ENCODE data around the gene EEPD1. TPM values are rescaled to one million over a fixed set of nuclear protein-coding genes. Genes with fewer than 3 reads are reported as not detected.

Gene EEPD1
- total RNA-seq, 4 donors from 2014 or later = 12.4 to 36.2 (median 20.4) TPM

DNA sequence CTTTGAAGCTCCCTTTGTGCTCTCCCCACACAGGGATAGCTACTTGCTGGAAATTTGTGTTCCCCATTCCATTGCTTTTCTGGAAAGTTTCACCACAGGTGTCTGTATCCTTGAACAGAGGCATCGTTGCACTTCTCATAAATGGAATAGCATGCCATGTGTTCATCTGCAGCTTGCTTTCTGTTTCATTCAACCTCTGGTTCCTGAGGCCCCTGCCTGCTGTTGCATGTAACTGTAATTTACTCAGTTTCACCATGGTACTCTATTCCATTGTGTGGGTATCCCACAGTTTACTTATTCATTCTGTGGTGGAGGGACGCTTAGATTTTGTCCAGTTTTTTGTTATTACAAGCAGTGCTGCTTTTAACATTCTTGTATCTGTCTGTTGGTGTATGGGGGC is 32.0 kb downstream of the EEPD1 start:
- TF ChIP-seq EP300 (IDR thresholded peaks at IDR 0.05) = no peak
- no peak for TF ChIP-seq POLR2AphosphoS5 (IDR thresholded peaks at IDR 0.05)
- TF ChIP-seq POLR2A (IDR thresholded peaks at IDR 0.05) = no peak
- TF ChIP-seq CTCF (IDR thresholded peaks at IDR 0.05) = no peak
- Histone ChIP-seq H3K4me3 (no peak overlapping the region), H3K4me1 (peaks cover 2 to 77% (median 5%) of the 10 kb centered on the region in 3 donors), H3K9me3 (no peaks in the 10 kb centered on the region), H3K36me3 (no peaks in the 10 kb centered on the region), H3K27ac (no peak overlapping the region), H3K27me3 (no peaks in the 10 kb centered on the region)
- WGBS, 2 donors (ENCODE audit: low coverage in 1 of 2) = 85 to 92% methylated on average over 2 of the region's 2 CpGs
- no peak for ATAC-seq

DNA sequence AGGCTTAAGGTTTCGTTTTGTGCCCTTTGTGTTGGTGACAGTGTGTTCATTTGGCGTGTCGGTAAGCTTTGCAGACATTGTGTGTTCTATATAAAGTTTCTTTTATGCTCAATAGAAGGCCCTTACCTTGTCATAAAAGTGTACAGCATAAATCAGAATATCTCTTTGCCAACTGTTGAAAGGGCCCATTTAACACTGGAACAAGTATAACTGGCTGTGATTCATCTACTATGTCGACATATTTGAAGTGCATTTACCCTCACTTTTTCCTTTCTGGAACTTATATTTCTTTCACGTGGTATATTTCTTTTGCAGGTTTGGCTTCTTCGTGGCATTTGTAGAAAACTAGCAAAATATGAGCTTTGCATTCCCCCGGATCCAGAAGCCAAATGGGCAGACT is 32.7 kb downstream of the EEPD1 start:
- no peaks in the 10 kb centered on the region for H3K9me3 ChIP-seq
- 89 to 100% methylated on average over 2 to 7 of the region's 7 CpGs for WGBS, 2 donors (ENCODE audit: low coverage in 1 of 2)
- no peak for ATAC-seq
- H3K27me3 ChIP-seq = no peaks in the 10 kb centered on the region
- TF ChIP-seq POLR2AphosphoS5 (IDR thresholded peaks at IDR 0.05) (no peak), EP300 (IDR thresholded peaks at IDR 0.05) (no peak), POLR2A (IDR thresholded peaks at IDR 0.05) (no peak), CTCF (IDR thresholded peaks at IDR 0.05) (no peak)
- no peak overlapping the region for H3K4me3 ChIP-seq
- H3K36me3 ChIP-seq = no peaks in the 10 kb centered on the region
- H3K4me1 ChIP-seq = peaks cover 2 to 76% (median 5%) of the 10 kb centered on the region in 3 donors
- no peak overlapping the region for H3K27ac ChIP-seq

- TF ChIP-seq POLR2A (IDR thresholded peaks at IDR 0.05) = no peak
- TF ChIP-seq CTCF (IDR thresholded peaks at IDR 0.05) = no peak
- no peak for TF ChIP-seq POLR2AphosphoS5 (IDR thresholded peaks at IDR 0.05)
- TF ChIP-seq EP300 (IDR thresholded peaks at IDR 0.05) = no peak
- ATAC-seq = no peak
- Histone ChIP-seq H3K4me3 (no peak overlapping the region), H3K36me3 (no peaks in the 10 kb centered on the region), H3K27me3 (no peaks in the 10 kb centered on the region), H3K9me3 (no peaks in the 10 kb centered on the region), H3K27ac (no peak overlapping the region), H3K4me1 (peaks cover 2 to 76% (median 5%) of the 10 kb centered on the region in 3 donors)
- 67 to 75% methylated on average over 5 to 6 of the region's 6 CpGs for WGBS, 2 donors (ENCODE audit: low coverage in 1 of 2)
Measured at GRCh38 chr7:36186359-36187121, 33.5 kb downstream of the EEPD1 start.

- peaks cover 0 to 67% (median 1%) of the 10 kb centered on the region in 3 donors for H3K4me1 ChIP-seq
- no peak overlapping the region for H3K27ac ChIP-seq
- H3K36me3 ChIP-seq = no peaks in the 10 kb centered on the region
- no peaks in the 10 kb centered on the region for H3K9me3 ChIP-seq
- no peak overlapping the region for H3K4me3 ChIP-seq
- TF ChIP-seq POLR2A (IDR thresholded peaks at IDR 0.05) (no peak), EP300 (IDR thresholded peaks at IDR 0.05) (no peak), CTCF (IDR thresholded peaks at IDR 0.05) (no peak), POLR2AphosphoS5 (IDR thresholded peaks at IDR 0.05) (no peak)
- 97% methylated on average over 5 of the region's 5 CpGs; no CpG with 5 or more reads in 1 of the 2 donors for WGBS, 2 donors (ENCODE audit: low coverage in 1 of 2)
- ATAC-seq = no peak
- no peaks in the 10 kb centered on the region for H3K27me3 ChIP-seq
Measured at GRCh38 chr7:36188266-36188665, 35.2 kb downstream of the EEPD1 start.

DNA sequence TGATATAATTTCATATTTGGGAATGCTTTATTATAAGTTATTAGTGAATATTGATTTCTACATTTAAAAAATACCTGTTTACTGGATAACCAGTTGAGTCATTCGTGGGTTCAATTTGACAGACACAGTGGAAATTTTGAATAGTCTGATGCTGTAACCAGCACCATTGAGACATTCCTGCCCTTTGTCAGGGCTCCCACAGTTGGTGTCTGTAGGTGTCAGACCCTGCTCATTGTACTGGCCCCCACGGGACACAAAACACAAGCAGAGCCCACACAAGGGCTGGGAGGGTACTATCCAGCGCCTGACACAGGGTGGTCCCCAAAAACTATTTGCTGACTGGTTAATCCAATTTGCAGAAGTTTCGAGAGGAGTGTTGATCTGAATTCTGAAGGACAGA is 35.9 kb downstream of the EEPD1 start:
- Histone ChIP-seq H3K36me3 (no peaks in the 10 kb centered on the region), H3K4me1 (peaks cover 0 to 61% (median 0%) of the 10 kb centered on the region in 3 donors), H3K4me3 (no peak overlapping the region), H3K27ac (no peak overlapping the region), H3K27me3 (no peaks in the 10 kb centered on the region), H3K9me3 (no peaks in the 10 kb centered on the region)
- WGBS, 2 donors (ENCODE audit: low coverage in 1 of 2) = 48 to 85% methylated on average over 2 to 3 of the region's 4 CpGs
- TF ChIP-seq POLR2AphosphoS5 (IDR thresholded peaks at IDR 0.05) (no peak), CTCF (IDR thresholded peaks at IDR 0.05) (no peak), EP300 (IDR thresholded peaks at IDR 0.05) (no peak), POLR2A (IDR thresholded peaks at IDR 0.05) (no peak)
- no peak for ATAC-seq
